Activated CD8-positive, alpha-beta T cell treated with anti-CD3 and anti-CD28 coated beads for 36 hours (primary cell): ENCODE data around the gene LMO1. TPM values are rescaled to one million over a fixed set of nuclear protein-coding genes. Genes with fewer than 3 reads are reported as not detected.

Experiments
- ATAC-seq: fragments of 200-7000 bp; cut with Tn5 transposase; one replicate; pipeline ENCODE4 v1.10.0; 2021; ENCODE audit warnings: mild to moderate bottlenecking, moderate library complexity
- CTCF ChIA-PET: fragments of 350-600 bp; sonication (Branson Sonifier 250); formaldehyde crosslinking; loops from one replicate; lab custom pipeline; 2021; ENCODE audit warnings: antibody characterized with exemption; lab: Charles Lee
- POLR2A ChIA-PET: fragments of 350-600 bp; sonication (Branson Sonifier 250); formaldehyde crosslinking; loops from one replicate; lab custom pipeline; 2021; ENCODE audit warnings: antibody characterized with exemption; lab: Charles Lee
- DNase-seq: peaks from one replicate; pipeline ENCODE4 v3.0.0-alpha.2; 2020
- H3K27ac Mint-ChIP-seq: one replicate; pipeline ENCODE4 v1.8.0; 2021; ENCODE audit warnings: mild to moderate bottlenecking, mixed read lengths
- H3K27me3 Mint-ChIP-seq: one replicate; pipeline ENCODE4 v1.8.0; 2021; ENCODE audit warnings: mixed read lengths
- H3K36me3 Mint-ChIP-seq: one replicate; pipeline ENCODE4 v1.8.0; 2021; ENCODE audit warnings: low read depth, mixed read lengths
- H3K4me1 Mint-ChIP-seq: one replicate; pipeline ENCODE4 v1.8.0; 2021; ENCODE audit warnings: low read depth, mixed read lengths
- H3K4me3 Mint-ChIP-seq: one replicate; pipeline ENCODE4 v1.8.0; 2021; ENCODE audit warnings: mild to moderate bottlenecking, moderate library complexity, mixed read lengths
- H3K9me3 Mint-ChIP-seq: one replicate; pipeline ENCODE4 v1.8.0; 2021; ENCODE audit warnings: mixed read lengths
- CTCF ChIP-seq: fragments of 200-600 bp; IDR thresholded peaks from one replicate; pipeline ENCODE4 v1.8.0; 2022; ENCODE audit warnings: antibody characterized with exemption, mild to moderate bottlenecking
- intact Hi-C: fragments of 100-400 bp; cut with micrococcal nuclease; formaldehyde crosslinking; loops from one replicate; pipeline ENCODE4 v1.10.0; 2022
- total RNA-seq, 2 experiments: library from RNA; stranded (reverse); gene quantifications; one replicate each; pipeline ENCODE4 v1.2.3, GENCODE V29; 2021

Gene LMO1
- total RNA-seq, 2 experiments from 2014 or later, result not detected

GRCh38 chr11:8234910-8235309 lies 28.8 kb downstream of the LMO1 start:
- ChIA-PET CTCF (interaction anchor here (1.0 kb wide), 1 partner anchor 16 kb away, joined by 3 read pairs; no protein-coding TSS in a partner anchor), POLR2A (no interaction called here)
- Mint-ChIP-seq H3K4me3 (no peak overlapping the region), H3K4me1 (peaks cover 5% of the 10 kb centered on the region), H3K36me3 (no peaks in the 10 kb centered on the region), H3K27me3 (no peaks in the 10 kb centered on the region), H3K9me3 (no peaks in the 10 kb centered on the region), H3K27ac (no peak overlapping the region)
- ATAC-seq (no peak), DNase-seq (no peak)
- intact Hi-C loops, result no loop called here
- TF ChIP-seq CTCF, result no peak

GRCh38 chr11:8234425-8234821 lies 29.3 kb downstream of the LMO1 start:
- POLR2A ChIA-PET, result no interaction called here
- TF ChIP-seq CTCF, result no peak
- Mint-ChIP-seq H3K27me3 (no peaks in the 10 kb centered on the region), H3K27ac (no peak overlapping the region), H3K4me3 (no peak overlapping the region), H3K36me3 (no peaks in the 10 kb centered on the region), H3K9me3 (no peaks in the 10 kb centered on the region), H3K4me1 (peaks cover 5% of the 10 kb centered on the region)
- DNase-seq (no peak), ATAC-seq (no peak)
- intact Hi-C loops, result no loop called here
- CTCF ChIA-PET, result interaction anchor here (1.0 kb wide), 1 partner anchor 15 kb away, joined by 3 read pairs; no protein-coding TSS in a partner anchor

GRCh38 chr11:8233691-8234424 lies 29.8 kb downstream of the LMO1 start:
- H3K4me3 Mint-ChIP-seq, result no peak overlapping the region
- CTCF ChIA-PET, result interaction anchor here (1.0 kb wide), 1 partner anchor 15 kb away, joined by 3 read pairs; no protein-coding TSS in a partner anchor
- H3K27ac Mint-ChIP-seq, result no peak overlapping the region
- ATAC-seq, result no peak
- no peak for DNase-seq
- peaks cover 5% of the 10 kb centered on the region for H3K4me1 Mint-ChIP-seq
- no peak for TF ChIP-seq CTCF
- no peaks in the 10 kb centered on the region for H3K36me3 Mint-ChIP-seq
- H3K9me3 Mint-ChIP-seq, result no peaks in the 10 kb centered on the region
- POLR2A ChIA-PET, result no interaction called here
- intact Hi-C loops, result no loop called here
- H3K27me3 Mint-ChIP-seq, result no peaks in the 10 kb centered on the region

- Mint-ChIP-seq H3K36me3 (no peaks in the 10 kb centered on the region), H3K4me1 (peaks cover 5% of the 10 kb centered on the region), H3K9me3 (no peaks in the 10 kb centered on the region), H3K27ac (no peak overlapping the region), H3K4me3 (no peak overlapping the region), H3K27me3 (no peaks in the 10 kb centered on the region)
- DNase-seq, result no peak
- TF ChIP-seq CTCF, result no peak
- CTCF ChIA-PET, result interaction anchor here (0.9 to 1.2 kb wide), 2 partner anchors 31 to 97 kb away, joined by 3 to 5 read pairs; partner anchors contain the start of gene LMO1
- POLR2A ChIA-PET, result no interaction called here
- intact Hi-C loops, result no loop called here
- no peak for ATAC-seq
Measured at GRCh38 chr11:8232849-8233606, 30.6 kb downstream of the LMO1 start.

- Mint-ChIP-seq H3K9me3 (no peaks in the 10 kb centered on the region), H3K36me3 (no peaks in the 10 kb centered on the region), H3K27ac (no peak overlapping the region), H3K27me3 (no peaks in the 10 kb centered on the region), H3K4me3 (no peak overlapping the region), H3K4me1 (peaks cover 5% of the 10 kb centered on the region)
- no peak for TF ChIP-seq CTCF
- no peak for ATAC-seq
- DNase-seq, result no peak
- intact Hi-C loops, result no loop called here
- ChIA-PET CTCF (interaction anchor here (0.9 to 1.2 kb wide), 2 partner anchors 32 to 98 kb away, joined by 3 to 5 read pairs; partner anchors contain the start of gene LMO1), POLR2A (no interaction called here)
Measured at GRCh38 chr11:8232414-8232813, 31.3 kb downstream of the LMO1 start.
